ENCODE results near the gene SLC35E2B.

DNA sequence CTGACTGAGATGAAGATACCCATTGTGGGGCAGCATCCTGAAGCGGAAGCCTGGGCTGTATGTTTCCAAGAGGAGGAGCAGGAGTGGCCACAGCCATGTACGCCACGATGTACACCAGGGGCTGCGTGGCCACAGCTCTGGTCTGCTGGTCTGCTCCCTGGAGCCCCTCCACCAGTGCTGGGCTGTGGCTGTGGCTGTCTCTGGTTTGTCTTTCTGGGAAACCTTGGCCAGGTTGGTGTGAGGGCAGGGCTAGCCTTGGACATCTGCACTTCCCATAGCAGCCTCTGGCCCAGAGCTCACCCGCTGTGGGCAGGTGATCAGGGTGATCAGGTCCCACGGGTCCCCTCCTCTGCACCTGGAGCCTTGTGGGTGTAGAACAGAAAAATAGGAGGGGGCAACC lies 74.7 kb downstream of the SLC35E2B start:
- TF ChIP-seq POLR2AphosphoS5 (IDR thresholded peaks at IDR 0.05; ENCODE audit: borderline replicate concordance, low read depth, low read length) (no peak), EZH2 (IDR thresholded peaks at IDR 0.05) (no peak), FOXP2 (optimal IDR thresholded peaks at IDR 0.05; ENCODE audit: control extremely low read depth, extremely low read length, insufficient read depth) (no peak)

All from SK-N-MC (cell line).